Fibroblast of pulmonary artery (primary cell): ENCODE data around the gene OGFOD2.

Experiments used
- DNase-seq: peaks from one replicate; pipeline ENCODE4 v3.0.0-alpha.2; 2010; ENCODE audit warnings: low read depth
- H3K4me3 ChIP-seq: replicated peaks from 2 replicates; pipeline ENCODE4 v1.5.1; 2011; ENCODE audit warnings: low read depth, mild to moderate bottlenecking, control low read depth, low read length, moderate library complexity
- CTCF ChIP-seq: IDR thresholded peaks from 2 replicates; pipeline ENCODE4 v1.5.1; 2011; ENCODE audit warnings: mild to moderate bottlenecking, control low read depth, low read length, inconsistent platforms; ENCODE audit errors: missing control alignments

Gene OGFOD2

GRCh38 chr12:122966743-122967550 is 8.1 kb upstream of the OGFOD2 start:
- TF ChIP-seq CTCF = no peak
- H3K4me3 ChIP-seq = no peak overlapping the region
- DNase-seq = no peak

GRCh38 chr12:122968104-122968503 is 6.9 kb upstream of the OGFOD2 start:
- no peak for TF ChIP-seq CTCF
- no peak for DNase-seq
- no peak overlapping the region for H3K4me3 ChIP-seq

GRCh38 chr12:122969676-122970075 is 5.4 kb upstream of the OGFOD2 start:
- no peak overlapping the region for H3K4me3 ChIP-seq
- DNase-seq = no peak
- no peak for TF ChIP-seq CTCF

- TF ChIP-seq CTCF = no peak
- DNase-seq = peak; percentile 99
- peak overlapping the region; percentile 81 for H3K4me3 ChIP-seq
Measured at GRCh38 chr12:122974274-122974891, 661 bp upstream of the OGFOD2 start.

GRCh38 chr12:122975790-122976647 is 975 bp downstream of the OGFOD2 start:
- TF ChIP-seq CTCF = no peak
- peak overlapping the region; percentile 81 for H3K4me3 ChIP-seq
- no peak for DNase-seq

GRCh38 chr12:122976648-122976975 is 1.6 kb downstream of the OGFOD2 start:
- TF ChIP-seq CTCF = no peak
- no peak overlapping the region for H3K4me3 ChIP-seq
- no peak for DNase-seq
